Skin of body (tissue), 2 donors: Measurements from ENCODE around the gene CXCR2. TPM values are rescaled to one million over a fixed set of nuclear protein-coding genes. Genes with fewer than 3 reads are reported as not detected.
"Not testable (repeated sequence)": the region's sequence is repeated elsewhere in the genome, so short reads cannot be mapped to it uniquely, and the experiment has no call there.

Source experiments
- DNase-seq: peaks from one replicate; lab custom pipeline; 2025; lab: John Stamatoyannopoulos, UW
- total RNA-seq: library from RNA; depleted of rRNA; stranded (reverse); fragments of >200 nt; gene quantifications from one replicate; pipeline ENCODE4 v1.2.3, GENCODE V29; 2014

Gene CXCR2
- total RNA-seq, 1 donor from 2014 or later = 5.2 TPM

DNA sequence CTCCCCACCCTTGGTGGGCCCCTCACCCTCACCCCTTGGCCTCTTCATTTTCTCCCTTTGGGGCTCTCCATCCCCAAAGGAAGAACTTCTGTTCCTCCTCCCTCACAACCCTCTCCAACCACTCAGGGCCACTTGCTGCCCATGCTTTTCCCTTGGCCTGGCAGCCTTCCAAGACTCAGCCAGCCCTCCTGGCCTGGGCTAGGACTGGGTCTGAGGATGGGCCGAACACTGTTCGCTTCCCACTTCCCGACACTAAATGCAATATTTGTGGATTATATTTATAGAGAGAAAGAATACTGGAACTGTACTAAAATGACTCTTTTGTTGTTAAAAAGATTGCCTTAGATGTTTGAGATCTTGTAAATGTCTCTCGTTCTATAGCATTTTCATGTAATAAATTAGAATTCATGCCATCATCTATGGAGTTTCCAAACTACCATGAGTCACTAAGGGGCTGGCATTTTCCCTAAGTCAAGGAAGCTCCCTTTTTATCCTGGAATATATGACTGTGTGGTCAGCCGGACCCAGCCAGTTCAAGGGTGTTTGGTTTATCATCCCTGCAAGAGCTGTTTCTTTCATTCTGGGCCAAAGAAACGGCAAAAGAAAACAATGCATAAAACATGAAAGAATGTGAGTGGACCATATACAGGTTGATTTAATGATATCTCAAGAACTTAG lies 3.8 kb downstream of the CXCR2 start:
- DNase-seq = no peak

DNA sequence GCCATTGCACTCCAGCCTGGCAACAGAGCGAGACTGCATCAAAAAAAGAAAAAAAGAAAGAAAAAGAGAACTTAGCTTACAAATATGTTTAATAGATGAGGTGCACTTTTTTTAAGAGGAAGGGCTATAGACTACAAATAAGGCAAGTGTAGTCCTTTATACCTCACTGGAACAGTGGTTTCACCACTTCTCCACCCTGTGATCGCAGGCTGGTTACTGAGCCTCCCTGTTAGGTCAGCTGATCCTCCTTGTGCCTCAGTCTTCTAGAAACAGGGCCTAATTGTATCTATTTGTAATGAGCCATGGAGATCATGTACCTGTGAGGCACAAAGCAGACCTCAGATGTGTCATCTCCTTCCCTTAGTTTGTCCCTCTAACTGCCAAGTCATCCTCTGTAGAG lies 4.5 kb downstream of the CXCR2 start:
- no peak for DNase-seq

DNA sequence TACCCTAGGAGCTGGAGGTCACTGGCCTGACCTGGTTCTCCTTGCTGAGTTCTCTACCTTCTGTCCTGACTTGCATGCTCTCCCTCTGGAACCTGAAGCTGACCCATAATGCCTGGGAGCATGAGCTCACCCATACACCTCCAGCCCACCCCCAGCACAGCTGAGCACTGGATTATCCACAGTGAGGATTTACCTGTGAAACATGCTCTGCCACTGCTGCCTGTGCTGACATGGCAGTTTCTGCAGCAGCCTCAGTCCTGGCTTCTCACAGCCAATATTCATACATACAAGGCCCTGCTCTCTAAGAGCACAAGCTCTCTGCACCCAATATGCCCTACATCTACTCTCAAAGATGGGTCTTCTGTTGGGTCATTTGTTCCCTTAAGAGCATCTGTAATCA lies 5.0 kb downstream of the CXCR2 start:
- DNase-seq = no peak

DNA sequence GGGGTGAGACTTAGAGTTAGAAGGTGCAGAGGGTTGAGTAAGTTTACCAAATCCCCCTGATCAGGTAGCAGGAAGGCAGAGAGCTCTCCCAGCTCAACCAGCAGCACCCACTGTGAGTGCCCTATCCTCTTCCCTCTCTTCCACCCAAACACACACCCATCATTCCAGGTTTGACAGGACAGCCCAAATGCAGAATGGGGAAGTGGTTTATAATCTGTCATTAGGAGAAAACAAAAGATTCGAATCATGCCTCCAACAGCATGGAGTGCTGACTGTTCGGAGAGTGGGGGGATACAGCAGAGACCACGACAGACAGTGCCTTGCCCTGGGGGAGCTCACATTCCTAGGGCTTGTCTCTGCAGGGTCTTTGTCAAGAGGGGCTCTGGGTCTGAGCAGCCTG lies 11.7 kb downstream of the CXCR2 start:
- no peak for DNase-seq

DNA sequence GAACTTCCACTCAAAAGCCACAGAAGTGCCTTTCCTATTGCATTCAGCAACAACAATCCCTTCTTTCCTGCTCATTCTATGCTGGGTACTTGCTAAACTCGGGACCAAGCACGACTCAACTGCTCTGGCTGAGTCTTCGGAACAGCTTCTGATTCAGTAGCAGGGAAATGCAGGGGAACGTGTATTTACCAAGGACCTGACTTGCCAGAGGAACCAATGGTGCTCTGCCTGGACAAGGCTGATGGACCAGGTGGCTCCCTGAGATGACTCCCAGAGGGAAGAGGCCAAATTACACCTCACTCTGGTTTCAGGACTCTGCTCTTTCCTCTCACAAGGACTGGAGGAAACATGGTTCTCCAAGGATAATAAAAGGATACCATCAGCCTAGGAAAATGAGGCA lies 12.2 kb downstream of the CXCR2 start:
- no peak for DNase-seq

DNA sequence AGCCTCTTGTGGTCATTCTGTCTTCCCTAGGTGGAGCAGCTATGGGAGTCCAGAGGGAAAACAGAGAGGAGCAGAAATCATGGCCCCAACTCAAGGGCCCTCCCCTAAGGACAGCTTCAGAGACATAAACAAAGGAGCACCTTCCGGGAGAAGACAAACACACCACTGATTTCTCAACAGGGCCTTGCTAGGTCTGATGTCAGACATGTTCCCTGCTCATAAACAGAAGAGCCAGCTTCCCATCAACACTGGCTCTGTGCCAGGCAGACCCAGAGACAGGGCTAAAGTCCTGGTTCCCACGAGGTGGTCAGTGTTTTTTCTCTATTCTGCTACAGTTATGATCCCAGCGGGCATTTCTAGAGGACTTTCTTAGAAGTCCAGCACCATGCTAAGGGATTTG lies 19.3 kb downstream of the CXCR2 start:
- DNase-seq = no peak

DNA sequence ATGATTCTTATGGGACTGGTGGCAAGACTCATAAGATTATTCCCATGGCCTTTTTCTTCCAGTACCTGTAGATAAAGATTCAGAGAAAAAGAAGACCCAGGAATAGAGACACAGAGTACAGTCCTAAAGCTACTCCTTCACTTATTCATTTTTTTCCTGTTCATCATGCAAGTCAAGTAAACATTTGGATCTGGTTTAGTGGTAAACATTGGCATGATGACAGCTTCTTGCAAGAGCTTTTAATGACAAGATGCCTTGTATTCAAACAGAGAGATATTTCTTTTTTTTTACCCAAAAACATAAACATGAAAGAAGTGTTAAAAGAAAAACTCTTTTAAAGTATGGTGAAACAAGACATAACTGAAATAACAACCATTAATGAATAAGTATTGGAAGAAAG lies 20.2 kb downstream of the CXCR2 start:
- no peak for DNase-seq

DNA sequence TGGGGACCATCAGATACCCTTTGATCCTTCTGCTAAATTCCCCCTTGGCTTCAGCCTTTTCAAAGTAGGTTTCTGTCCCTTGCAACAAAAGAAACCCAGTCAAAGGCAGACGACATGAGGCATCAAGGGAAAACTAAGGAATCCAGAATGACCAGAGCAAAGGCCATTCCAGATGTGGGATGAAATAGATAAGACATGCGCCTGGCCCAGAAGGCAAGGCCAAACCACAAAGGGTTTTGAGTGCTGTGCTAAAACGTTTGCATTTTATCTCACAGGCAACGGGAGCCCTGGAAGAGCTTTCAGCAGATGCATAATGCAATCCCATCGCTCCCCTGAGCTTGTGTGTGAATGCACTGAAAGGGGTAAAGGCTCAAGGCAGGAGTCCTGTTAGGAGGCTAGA lies 23.3 kb downstream of the CXCR2 start:
- no peak for DNase-seq

DNA sequence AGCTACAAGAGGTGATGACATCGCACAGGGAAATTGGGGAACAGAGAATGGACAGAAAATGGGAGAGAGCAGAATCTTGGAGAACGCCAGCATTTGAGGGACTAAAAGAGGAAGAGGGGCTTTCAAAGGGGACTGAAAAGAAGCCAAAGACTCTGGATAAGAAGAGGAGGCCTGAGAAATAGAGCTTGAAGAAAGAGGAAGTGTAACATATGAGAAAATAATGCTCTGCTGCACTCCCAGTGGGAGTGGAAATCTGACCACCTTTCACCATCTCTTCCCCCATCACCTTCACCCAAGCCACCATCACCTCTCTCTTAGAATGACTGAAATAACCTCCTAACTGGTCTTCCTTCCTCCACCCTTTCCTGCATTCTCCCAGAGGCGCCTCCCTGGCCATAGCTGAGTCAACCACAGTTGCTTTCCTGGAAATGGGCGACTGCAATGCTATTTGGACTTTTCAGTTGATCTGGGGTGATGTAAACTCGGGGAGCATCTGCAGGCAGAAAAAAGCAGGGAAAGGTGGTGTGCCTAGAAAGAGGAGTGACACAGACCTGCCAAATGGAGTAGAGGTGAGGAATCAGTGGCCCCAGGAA lies 24.1 kb downstream of the CXCR2 start:
- no peak for DNase-seq

DNA sequence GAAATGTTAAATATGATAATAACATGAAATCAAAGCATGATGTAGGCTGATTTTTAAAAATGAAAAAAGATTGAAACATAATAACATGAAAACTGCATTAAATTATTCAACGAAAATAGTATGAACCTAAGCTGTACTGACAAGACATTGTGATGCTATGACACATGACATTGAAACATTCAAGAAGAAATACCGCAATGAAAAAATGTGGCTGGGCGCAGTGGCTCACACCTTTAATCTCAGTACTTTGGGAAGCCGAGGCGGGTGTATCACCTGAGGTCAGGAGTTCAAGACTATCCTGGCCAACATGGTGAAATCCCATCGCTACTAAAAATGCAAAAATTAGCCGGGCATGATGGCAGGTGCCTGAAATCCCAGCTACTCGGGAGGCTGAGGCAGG lies 26.3 kb downstream of the CXCR2 start:
- no peak for DNase-seq

DNA sequence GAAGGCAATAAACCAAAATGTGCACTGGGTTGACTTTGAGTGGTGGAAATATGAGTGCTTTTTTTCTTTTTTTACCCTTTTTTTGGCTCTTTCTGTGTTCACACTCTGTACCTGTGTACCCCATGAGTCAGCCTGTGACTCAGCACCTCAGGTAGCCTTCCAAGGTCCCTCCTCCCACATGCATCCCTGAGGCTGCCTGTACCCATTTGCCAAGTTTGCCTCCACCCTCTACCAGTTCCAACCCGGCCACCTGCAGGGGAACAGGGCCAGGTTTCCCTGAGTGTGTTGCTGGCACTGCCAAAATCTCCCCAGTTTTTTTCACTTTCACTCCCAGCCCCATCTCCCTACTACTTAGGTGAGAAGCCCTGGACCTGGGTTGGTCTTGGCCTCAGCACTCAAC lies 26.9 kb downstream of the CXCR2 start:
- no peak for DNase-seq

DNA sequence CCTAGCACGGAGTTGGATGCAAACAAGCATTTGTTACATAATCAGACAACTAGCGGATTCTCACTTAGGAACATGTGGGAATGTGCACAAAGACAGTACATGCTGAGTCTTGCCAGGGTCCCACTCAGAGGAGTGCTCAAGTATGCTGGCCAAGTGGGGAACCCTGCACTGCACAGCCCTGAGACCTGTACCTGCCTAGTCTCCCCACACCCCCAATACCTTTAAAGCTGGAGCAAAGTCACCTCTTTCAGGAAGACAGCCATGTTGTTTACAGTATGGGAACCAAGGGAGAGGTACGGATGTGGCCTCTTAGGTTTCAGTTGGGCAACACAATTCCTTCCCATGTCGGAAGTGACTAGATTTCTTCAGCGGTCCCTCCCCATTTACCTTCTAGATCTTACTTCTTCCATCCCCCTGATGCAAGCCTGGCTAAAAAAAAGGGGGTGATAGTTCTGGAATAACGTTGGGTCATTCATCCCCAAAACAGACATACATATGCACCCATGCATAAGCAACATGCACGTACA lies 30.2 kb downstream of the CXCR2 start:
- no peak for DNase-seq

DNA sequence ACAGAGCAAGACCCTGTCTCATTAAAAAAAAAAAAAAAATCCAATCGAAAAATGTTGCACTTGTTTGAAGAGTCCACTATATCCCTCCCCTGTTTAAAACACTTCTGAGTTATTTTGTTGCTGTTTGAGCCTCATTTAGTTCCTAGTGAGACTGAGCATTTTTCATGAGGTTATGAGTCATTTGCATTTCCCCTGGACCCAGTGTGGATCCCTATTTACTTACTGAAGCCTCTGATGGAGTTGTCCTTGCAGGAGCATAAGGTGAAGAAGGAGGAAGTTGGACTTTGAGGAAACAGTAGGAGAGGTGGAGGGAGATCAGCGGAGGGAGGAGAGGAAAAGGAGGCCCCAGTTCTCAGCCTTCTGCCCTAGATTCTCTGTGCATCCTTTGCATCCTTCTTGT lies 35.8 kb downstream of the CXCR2 start:
- DNase-seq = no peak

DNA sequence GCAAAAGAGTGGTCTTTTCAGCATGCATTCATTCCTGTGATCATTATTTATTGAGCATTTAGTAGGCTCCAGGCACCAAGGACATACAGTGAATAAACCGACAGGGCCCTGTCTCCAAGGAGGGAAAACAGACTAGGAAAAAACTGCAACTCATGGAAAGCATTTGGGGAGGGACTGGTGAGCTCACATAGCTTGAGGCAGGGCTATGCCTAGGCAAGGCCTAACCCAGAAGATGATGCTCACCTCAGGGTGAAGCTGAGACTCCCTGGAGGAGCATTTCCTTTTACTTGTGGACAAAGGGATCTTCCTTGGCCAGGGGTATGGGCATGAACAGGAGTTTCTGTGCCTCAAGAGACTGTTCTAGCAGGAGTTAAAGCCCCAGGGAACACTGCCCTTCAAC lies 37.0 kb downstream of the CXCR2 start:
- no peak for DNase-seq

DNA sequence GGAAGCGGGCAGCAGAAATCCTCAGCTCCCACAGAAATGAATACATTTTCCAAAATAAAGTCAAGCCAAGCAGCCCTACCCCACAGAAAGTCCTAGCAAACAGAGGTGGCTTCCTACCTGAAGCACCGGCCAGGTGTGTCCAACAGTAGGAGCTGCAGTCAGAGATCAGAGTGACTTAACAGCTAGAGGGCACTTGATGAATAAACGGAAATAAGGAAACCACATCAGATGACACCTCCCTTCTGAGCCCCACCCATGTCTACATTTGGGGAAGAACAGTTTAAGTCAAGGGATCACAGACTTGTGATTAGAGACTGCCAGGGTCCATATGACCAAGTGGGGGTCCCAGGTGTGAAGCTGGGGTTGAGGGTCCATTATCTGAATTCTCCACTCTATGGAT lies 41.0 kb downstream of the CXCR2 start, which contains the start of gene CXCR1:
CXCR1 (minus strand) TSS at position 172 of the 400 bp plus-strand sequence. CDS start 1,751 bp downstream, outside the sequence.
- DNase-seq = no peak

DNA sequence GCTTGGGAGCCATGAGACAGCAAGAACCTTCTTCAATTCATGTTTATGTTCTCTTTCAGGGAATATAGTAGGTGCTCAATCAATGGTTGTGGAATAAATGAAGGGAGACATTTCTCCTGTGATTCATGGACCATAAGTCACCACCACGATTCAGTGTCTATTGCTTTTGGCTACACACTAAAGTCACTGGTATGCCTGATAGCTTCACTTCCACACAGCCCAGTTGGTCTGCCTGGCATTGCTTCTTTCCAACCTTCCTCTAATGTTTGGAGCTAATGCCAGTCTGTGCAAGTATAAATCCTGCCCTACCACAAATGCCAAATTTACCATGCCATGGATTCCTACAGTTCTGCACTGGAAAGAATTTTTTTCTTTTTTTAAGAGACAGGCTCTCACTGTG lies 42.2 kb downstream of the CXCR2 start:
- DNase-seq = no peak

DNA sequence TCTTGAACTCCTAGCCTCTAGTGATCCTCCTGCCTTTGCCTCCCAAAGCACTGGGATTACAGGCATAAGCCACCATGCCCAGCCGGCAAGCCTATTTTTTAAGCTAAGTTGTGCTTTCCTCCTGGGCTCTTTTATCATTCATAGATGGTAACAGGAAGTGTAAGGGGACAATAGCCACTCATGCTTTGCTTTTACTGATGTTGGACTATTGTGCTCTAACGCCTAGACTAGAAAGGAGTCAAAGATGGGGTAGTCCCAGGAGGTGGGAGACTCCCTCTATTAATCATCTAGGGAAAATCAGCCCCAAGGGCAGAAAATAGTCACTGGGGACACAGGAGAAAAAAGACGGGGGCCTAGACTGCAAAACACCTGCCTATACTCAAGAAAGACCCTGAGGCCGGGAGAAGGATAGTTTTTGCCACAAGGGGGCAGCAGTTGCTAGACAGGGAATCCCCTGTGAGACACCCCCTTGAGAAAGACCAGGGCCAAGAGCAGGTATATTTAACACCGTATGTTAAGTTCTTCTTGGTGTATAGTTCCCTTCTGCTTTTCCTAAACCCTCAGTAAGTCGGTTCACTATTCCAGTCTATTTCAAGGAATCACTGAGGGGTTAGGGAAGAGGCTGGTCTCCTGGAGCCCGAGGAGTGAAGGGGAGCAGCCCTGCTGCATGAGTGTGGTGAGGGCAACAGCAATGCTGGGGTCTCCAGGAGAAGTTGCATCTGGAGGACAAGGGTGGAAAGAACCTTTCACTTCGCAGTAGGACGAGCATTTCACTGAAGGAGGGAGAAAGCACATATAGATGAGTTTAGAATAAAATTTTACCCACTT lies 43.0 kb downstream of the CXCR2 start:
- DNase-seq = no peak

DNA sequence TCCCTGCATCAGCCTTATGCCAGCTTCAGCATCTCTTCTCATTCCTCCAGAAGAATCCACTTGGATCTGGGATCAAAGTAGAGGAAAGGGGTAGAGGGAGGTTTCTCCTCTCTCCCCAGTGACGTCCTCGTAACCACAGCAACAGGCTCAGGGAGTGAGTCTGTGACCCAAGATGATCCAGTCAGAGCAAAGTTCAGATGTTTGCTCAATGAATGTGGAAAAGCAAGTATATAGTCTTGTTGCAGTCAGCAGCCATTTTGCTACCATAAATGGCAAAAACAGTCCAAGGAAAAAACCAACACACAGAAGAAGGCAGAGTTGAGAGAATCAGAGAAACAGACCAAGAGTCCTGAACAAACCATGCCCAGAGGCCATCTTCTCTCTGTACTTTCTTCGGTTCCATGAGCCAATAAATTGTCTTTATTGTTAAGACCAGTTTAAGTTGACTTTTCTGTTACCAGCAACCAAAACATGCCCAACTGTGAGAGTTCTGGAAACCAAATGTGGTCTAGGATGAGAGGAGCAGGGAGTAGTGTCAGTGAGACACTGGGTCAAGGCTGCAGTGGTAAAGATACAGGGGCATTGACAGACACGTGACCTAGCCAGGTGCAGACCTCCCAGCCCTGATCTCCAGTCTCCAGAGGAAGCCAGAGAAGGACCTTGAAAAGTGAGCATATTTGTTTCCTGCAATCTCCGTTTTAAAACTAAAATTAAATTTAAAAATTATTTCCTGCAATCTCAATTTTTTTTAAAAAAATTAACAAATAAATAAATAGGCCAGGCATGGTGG lies 44.1 kb downstream of the CXCR2 start:
- DNase-seq = no peak

DNA sequence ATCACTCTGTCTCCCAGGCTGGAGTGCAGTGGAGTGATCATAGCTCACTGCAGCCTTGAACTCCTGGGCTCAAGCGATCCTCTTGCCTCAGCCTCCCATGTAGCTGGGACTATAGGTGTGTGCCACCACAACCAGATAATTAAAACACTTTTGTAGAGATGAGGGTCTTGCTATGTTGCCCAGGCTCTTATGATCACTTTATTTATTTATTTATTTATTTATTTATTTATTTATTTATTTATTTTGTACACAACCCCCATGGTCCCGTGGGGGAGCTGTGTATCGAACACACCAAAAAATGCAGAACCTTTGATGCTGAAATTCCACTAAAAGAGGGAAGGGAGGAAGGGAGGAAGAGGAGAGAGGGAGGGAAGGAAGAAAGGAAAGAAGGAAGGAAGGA lies 45.9 kb downstream of the CXCR2 start:
- DNase-seq = not testable (repeated sequence)

DNA sequence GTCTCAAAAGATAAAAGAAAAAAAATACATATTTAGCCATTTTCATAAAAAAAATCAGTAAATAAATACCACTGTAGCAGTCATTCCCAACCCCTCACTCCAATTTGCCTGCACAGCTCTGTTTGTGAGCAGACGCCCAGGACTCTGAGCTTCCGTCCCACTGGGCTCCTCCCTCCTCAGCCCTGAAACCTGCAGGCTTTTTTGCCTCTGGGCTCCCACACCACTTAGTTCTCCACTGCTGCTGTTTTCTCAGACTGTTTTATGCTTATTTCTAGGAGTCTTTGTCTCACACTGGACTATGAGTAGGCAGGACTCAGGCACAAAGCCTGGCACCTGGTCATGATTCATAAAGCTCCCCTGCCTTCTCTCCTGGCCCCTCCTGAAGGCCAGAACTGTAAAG lies 47.0 kb downstream of the CXCR2 start:
- no peak for DNase-seq

DNA sequence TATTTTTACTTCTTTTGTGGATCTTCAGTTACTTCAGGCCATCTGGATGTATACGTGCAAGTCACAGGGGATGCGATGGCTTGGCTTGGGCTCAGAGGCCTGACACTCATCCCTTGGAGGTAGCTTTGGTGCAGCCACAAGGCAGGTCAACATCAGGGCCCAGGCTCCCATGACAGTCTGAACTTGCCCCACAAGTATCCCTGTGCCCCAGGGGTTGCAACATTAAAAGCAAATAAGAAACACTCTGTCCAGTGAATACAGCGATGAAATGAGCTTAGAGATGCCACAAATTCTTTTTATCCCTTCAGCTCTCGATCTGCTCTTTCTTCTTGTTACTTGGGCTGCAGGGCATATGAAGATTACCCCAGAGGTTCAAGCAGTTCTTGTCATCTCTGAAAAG lies 54.0 kb downstream of the CXCR2 start:
- DNase-seq = no peak
